ENCODE results near the gene CBX2.
"Not testable (repeated sequence)": the region's sequence is repeated elsewhere in the genome, so short reads cannot be mapped to it uniquely, and the experiment has no call there.

CBX2 gene

DNA sequence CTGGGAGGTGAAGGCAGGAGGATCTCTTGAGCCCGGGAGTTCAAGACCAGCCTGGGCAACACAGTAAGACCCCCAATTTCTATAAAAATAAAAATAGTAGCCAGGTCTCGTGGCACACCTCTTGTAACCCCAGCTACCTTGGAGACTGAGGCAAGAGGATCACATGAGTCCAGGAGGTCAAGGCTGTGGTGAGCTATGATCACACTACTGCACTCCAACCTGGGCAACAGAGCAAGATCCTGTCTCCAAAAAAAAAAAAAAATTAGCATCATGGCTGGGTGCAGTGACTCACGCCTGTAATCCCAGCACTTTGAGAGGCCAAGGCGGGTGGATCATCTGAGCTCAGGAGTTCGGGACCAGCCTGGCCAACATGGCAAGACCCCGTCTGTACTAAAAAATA, 6.7 kb upstream of the CBX2 start:
- no peak for DNase-seq
- Mint-ChIP-seq H3K27ac (no peak overlapping the region), H3K4me1 (peaks cover 0 to 2% of the 10 kb centered on the region in 2 donors), H3K36me3 (no peaks in the 10 kb centered on the region), H3K9me3 (peaks cover 1 to 4% of the 10 kb centered on the region in 2 donors), H3K4me3 (no peak overlapping the region), H3K27me3 (peaks cover 44 to 73% of the 10 kb centered on the region in 2 donors)
- ATAC-seq (replicated peaks): no peak

DNA sequence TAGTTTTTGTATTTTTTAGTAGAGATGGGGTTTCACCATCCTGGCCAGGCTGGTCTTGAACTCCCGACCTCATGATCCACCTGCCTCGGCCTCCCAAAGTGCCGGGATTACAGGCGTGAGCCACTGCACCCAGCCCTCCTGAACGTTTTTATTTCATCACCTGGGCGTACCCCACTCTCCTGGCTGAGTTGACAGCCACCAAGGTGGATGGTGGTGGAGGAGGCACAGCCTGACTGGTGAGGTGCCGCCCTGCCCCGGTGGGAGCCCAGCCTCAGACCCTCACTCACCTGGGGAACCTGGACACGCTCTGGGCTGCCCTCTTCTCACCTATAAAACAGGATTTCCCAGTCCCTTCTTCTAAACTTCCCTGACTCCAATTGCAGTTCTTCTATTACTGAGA, 5.2 kb upstream of the CBX2 start:
- not testable (repeated sequence) for H3K27ac Mint-ChIP-seq; H3K9me3 Mint-ChIP-seq; H3K4me3 Mint-ChIP-seq; DNase-seq; ATAC-seq (replicated peaks); H3K4me1 Mint-ChIP-seq; H3K36me3 Mint-ChIP-seq
- H3K27me3 Mint-ChIP-seq: peaks cover 50 to 74% of the 10 kb centered on the region in 2 donors

- ATAC-seq (replicated peaks) (no peak), DNase-seq (no peak)
- Mint-ChIP-seq H3K4me1 (peaks cover 7 to 15% of the 10 kb centered on the region in 2 donors), H3K27ac (no peak overlapping the region), H3K27me3 (peaks cover 49 to 71% of the 10 kb centered on the region in 2 donors), H3K4me3 (no peak overlapping the region), H3K9me3 (no peaks in the 10 kb centered on the region), H3K36me3 (peaks cover 1 to 3% of the 10 kb centered on the region in 2 donors)
Observed at GRCh38 chr17:79774561-79774975, 3.4 kb upstream of the CBX2 start.

DNA sequence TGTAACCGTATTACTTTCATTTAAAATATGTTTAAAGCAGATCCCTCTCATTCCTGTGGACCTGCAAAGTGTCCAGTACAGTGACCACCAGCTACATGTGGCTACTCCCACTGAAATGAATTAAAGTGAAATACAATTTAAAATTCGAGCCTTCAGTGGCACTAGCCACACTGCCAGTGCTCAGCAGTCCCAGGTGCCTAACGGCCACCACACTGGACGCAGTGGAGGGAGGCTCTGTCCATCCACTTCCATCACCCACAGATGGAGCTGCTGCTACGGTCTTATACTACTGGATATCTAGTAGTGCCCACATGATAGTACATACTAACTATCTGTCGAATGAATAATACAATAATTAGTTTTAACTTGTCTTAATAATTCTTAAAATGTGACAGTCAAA, 2.3 kb upstream of the CBX2 start:
- ATAC-seq (replicated peaks) (no peak), DNase-seq (no peak)
- Mint-ChIP-seq H3K36me3 (peaks cover 1 to 3% of the 10 kb centered on the region in 2 donors), H3K9me3 (no peaks in the 10 kb centered on the region), H3K27ac (no peak overlapping the region), H3K4me1 (peaks cover 10 to 21% of the 10 kb centered on the region in 2 donors), H3K27me3 (peaks cover 52 to 72% of the 10 kb centered on the region in 2 donors), H3K4me3 (no peak overlapping the region)

- no peak for DNase-seq
- Mint-ChIP-seq H3K27me3 (peaks cover 61 to 79% of the 10 kb centered on the region in 2 donors), H3K27ac (peak overlapping the region; percentile 15), H3K36me3 (peaks cover 1 to 3% of the 10 kb centered on the region in 2 donors), H3K4me1 (peaks cover 13 to 28% of the 10 kb centered on the region in 2 donors), H3K4me3 (peak overlapping the region; percentile 25 to 78), H3K9me3 (no peaks in the 10 kb centered on the region)
- no peak for ATAC-seq (replicated peaks)
Observed at GRCh38 chr17:79776376-79777119, 1.4 kb upstream of the CBX2 start.

DNA sequence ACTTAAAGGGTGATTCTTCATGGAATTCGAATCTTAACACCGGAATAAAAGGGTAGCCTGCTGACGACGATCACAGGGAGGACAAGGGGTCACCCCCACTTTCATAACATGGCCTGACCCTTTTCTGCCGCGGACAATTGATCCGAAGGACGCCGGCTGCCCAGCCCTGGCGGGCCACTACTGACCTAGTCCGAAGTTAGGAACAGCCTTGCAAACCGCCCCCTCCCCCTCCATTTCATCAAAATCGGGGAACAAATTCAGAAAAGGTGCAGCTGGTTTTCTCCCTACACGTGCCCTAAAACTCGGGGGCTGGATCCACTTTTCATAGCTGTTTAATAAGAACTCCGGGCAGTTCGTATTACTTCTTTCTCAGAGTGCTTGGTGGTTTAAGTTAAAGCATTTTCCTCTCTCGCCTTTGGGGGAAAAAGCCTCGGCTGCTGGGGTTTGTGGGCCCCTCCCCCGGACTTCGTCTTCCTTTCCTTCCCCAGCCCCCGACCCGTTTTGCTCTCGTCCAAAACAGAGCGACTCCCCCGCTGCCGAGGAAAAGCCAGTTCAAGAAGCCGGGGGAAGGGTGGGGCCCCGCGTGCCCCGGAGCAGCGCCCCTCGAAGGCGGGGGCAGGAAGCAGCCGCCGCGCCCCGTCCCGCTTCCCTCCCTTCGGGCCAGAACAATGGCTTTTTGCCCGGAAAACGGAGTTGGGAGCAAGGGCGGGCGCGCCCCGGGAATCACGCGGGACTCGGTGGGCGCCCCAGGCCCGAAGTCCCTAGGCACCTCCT, 641 bp upstream of the CBX2 start:
- H3K4me1 Mint-ChIP-seq: peaks cover 18 to 34% of the 10 kb centered on the region in 2 donors
- ATAC-seq (replicated peaks): peak; percentile 28 to 44

DNA sequence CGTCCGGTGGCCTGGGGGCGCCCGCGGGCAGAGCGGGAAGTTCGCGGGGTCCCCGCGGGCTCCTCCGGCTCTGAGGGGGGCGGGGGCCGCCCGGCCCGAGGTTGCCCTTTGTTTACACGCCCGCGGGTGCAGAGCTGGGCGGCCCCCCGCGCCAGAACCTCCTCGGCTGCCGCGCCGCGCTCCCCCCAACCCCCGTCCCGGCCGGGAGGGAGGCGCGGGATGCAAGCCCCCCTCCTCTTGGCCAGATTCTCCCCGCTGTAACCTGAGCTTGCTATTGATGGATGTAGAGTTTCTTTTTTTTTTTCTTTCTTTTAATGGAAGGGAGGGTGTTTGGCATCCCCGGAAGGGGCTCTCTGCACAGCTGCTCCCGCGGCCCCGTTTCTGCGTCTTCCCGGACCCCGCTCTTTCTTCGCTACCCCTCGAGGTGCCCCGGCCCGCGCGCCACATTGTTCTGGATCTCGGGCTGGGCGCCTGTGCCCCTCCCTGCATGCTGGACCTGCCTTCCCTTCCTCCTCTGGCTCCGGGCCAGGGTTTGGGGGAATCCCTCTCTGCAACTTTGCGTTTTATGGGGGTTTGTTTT, 646 bp downstream of the CBX2 start:
- Mint-ChIP-seq H3K4me3 (peak overlapping the region; percentile 87 to 90), H3K27me3 (peaks cover 71 to 82% of the 10 kb centered on the region in 2 donors), H3K9me3 (no peaks in the 10 kb centered on the region), H3K27ac (peak overlapping the region; percentile 84), H3K4me1 (peaks cover 18 to 34% of the 10 kb centered on the region in 2 donors), H3K36me3 (peaks cover 1 to 3% of the 10 kb centered on the region in 2 donors)
- no peak for DNase-seq
- peak; percentile 17 to 25 for ATAC-seq (replicated peaks)

More for the DNA sequence above, 641 bp upstream of the CBX2 start:
- Mint-ChIP-seq H3K36me3 (peaks cover 1 to 3% of the 10 kb centered on the region in 2 donors), H3K9me3 (no peaks in the 10 kb centered on the region), H3K27me3 (peaks cover 69 to 81% of the 10 kb centered on the region in 2 donors), H3K27ac (peak overlapping the region; percentile 69), H3K4me3 (peak overlapping the region; percentile 78 to 80)
- DNase-seq: no peak

- H3K4me3 Mint-ChIP-seq: peak overlapping the region; percentile 87 to 90
- peaks cover 18 to 34% of the 10 kb centered on the region in 2 donors for H3K4me1 Mint-ChIP-seq
- H3K27me3 Mint-ChIP-seq: peaks cover 66 to 82% of the 10 kb centered on the region in 2 donors
- H3K27ac Mint-ChIP-seq: peak overlapping the region; percentile 84
- no peaks in the 10 kb centered on the region for H3K9me3 Mint-ChIP-seq
- ATAC-seq (replicated peaks) (no peak), DNase-seq (no peak)
- H3K36me3 Mint-ChIP-seq: peaks cover 1 to 3% of the 10 kb centered on the region in 2 donors
Observed at GRCh38 chr17:79779084-79779529, 1.2 kb downstream of the CBX2 start.

- H3K4me1 Mint-ChIP-seq: peaks cover 18 to 34% of the 10 kb centered on the region in 2 donors
- H3K27ac Mint-ChIP-seq: no peak overlapping the region
- H3K9me3 Mint-ChIP-seq: no peaks in the 10 kb centered on the region
- H3K36me3 Mint-ChIP-seq: peaks cover 1 to 3% of the 10 kb centered on the region in 2 donors
- H3K4me3 Mint-ChIP-seq: no peak overlapping the region
- DNase-seq (no peak), ATAC-seq (replicated peaks) (no peak)
- H3K27me3 Mint-ChIP-seq: peaks cover 60 to 78% of the 10 kb centered on the region in 2 donors
Observed at GRCh38 chr17:79779661-79780365, 1.9 kb downstream of the CBX2 start.

GRCh38 chr17:79781012-79781650, 3.2 kb downstream of the CBX2 start:
- no peak overlapping the region for H3K4me3 Mint-ChIP-seq
- peaks cover 64 to 82% of the 10 kb centered on the region in 2 donors for H3K27me3 Mint-ChIP-seq

GRCh38 chr17:79781736-79782575, 4.0 kb downstream of the CBX2 start:
- DNase-seq (no peak), ATAC-seq (replicated peaks) (no peak)
- H3K36me3 Mint-ChIP-seq: peaks cover 1 to 3% of the 10 kb centered on the region in 2 donors
- H3K4me3 Mint-ChIP-seq: no peak overlapping the region
- H3K4me1 Mint-ChIP-seq: peaks cover 17 to 34% of the 10 kb centered on the region in 2 donors
- no peaks in the 10 kb centered on the region for H3K9me3 Mint-ChIP-seq
- H3K27ac Mint-ChIP-seq: no peak overlapping the region
- peaks cover 64 to 82% of the 10 kb centered on the region in 2 donors for H3K27me3 Mint-ChIP-seq

More at GRCh38 chr17:79781012-79781650, 3.2 kb downstream of the CBX2 start:
- ATAC-seq (replicated peaks) (no peak), DNase-seq (no peak)
- Mint-ChIP-seq H3K9me3 (no peaks in the 10 kb centered on the region), H3K36me3 (peaks cover 1 to 3% of the 10 kb centered on the region in 2 donors), H3K4me1 (peaks cover 18 to 34% of the 10 kb centered on the region in 2 donors), H3K27ac (no peak overlapping the region)

- DNase-seq (no peak), ATAC-seq (replicated peaks) (no peak)
- Mint-ChIP-seq H3K4me1 (peaks cover 13 to 24% of the 10 kb centered on the region in 2 donors), H3K36me3 (peaks cover 0 to under 1% of the 10 kb centered on the region in 2 donors), H3K27me3 (peaks cover 75 to 92% of the 10 kb centered on the region in 2 donors), H3K9me3 (no peaks in the 10 kb centered on the region), H3K27ac (no peak overlapping the region), H3K4me3 (no peak overlapping the region)
Observed at GRCh38 chr17:79783891-79784290, 5.9 kb downstream of the CBX2 start.
